Hepatocyte (in vitro differentiated cells): Measurements from ENCODE around the gene CHST11.

Experiments
- CTCF ChIP-seq: fragments of 200-600 bp; sonication (generic); IDR thresholded peaks from 2 replicates; pipeline ENCODE4 v1.5.1; 2016; ENCODE audit warnings: antibody characterized with exemption, mild to moderate bottlenecking; ENCODE audit not compliant: poor library complexity
- EZH2 ChIP-seq: fragments of 200-600 bp; sonication (generic); IDR thresholded peaks from 2 replicates; pipeline ENCODE4 v1.6.1; 2016; ENCODE audit warnings: antibody characterized with exemption, mild to moderate bottlenecking, borderline replicate concordance
- EZH2phosphoT487 ChIP-seq: fragments of 200-600 bp; sonication (generic); IDR thresholded peaks from one replicate; pipeline ENCODE4 v1.6.1; 2018; ENCODE audit warnings: antibody characterized with exemption, mild to moderate bottlenecking, low read depth, moderate library complexity; ENCODE audit not compliant: unreplicated experiment, severe bottlenecking

GRCh38 chr12:104805186-104805585 lies 348.4 kb downstream of the CHST11 start:
- no peak for TF ChIP-seq CTCF
- TF ChIP-seq EZH2: no peak
- TF ChIP-seq EZH2phosphoT487: no peak
